ENCODE measurements around the gene SSH3. TPM values are rescaled to one million over a fixed set of nuclear protein-coding genes. Genes with fewer than 3 reads are reported as not detected.

Gene SSH3
- total RNA-seq, 1 experiment from 2014 or later = 57.8 TPM

- peak within 1 kb of the TSS; percentile 71 to 98 for H3K4me3 ChIP-seq (replicated peaks in 1 of 2; ENCODE audit: low read depth in 1 of 2, low read length in 2 of 2)
- POLR2A ChIA-PET = no interaction called here
- H4K20me1 ChIP-seq (ENCODE audit: insufficient read depth) = no peaks in the 10 kb centered on the region
- no peaks in the 10 kb centered on the region for H3K9me3 ChIP-seq (ENCODE audit: control insufficient read depth in 1 of 2, insufficient read depth in 1 of 2, low read depth in 1 of 2, low read length in 2 of 2)
- H3K79me2 ChIP-seq (ENCODE audit: insufficient read depth, low read length) = peaks cover 51% of the 10 kb centered on the region
- peak within 1 kb of the TSS; percentile 84 for H3K9ac ChIP-seq (ENCODE audit: low read length)
- RAD21 ChIA-PET (ENCODE audit: low non-redundant PET in 1 of 2, low total read pairs in 2 of 2, uncharacterized antibody in 2 of 2, unreplicated experiment in 2 of 2) = no interaction called here
- CTCF ChIA-PET = interaction anchor here (0.6 to 1.3 kb wide), 3 partner anchors 11 to 115 kb away, joined by 4 to 10 read pairs (median 5); no protein-coding TSS in a partner anchor
- H3K9me2 ChIP-seq (ENCODE audit: insufficient read depth) = no peaks in the 10 kb centered on the region
- peak within 1 kb of the TSS; percentile 84 for H3K27ac ChIP-seq (ENCODE audit: low read depth, low read length)
- BruUV-seq (replicated peaks) = no TSS peak
- peaks cover 2 to 15% of the 10 kb centered on the region in 2 experiments; a peak in 1 of 4 replicates for H3K36me3 ChIP-seq (ENCODE audit: control insufficient read depth in 1 of 2, insufficient read depth in 2 of 2, low read length in 2 of 2)
- peak within 1 kb of the TSS; percentile 96 for H3K4me2 ChIP-seq (ENCODE audit: low read length)
- intact Hi-C loops (cut with micrococcal nuclease) = loop anchor here (1.0 kb wide), 1 partner anchor 51 kb away; no protein-coding TSS in a partner anchor
- ATAC-seq = peak; percentile 56
- DNase-seq (ENCODE audit: low read depth, low spot score) = no peak
- TF ChIP-seq ATF3 (IDR thresholded peaks at IDR 0.05) (no peak), POLR2A (IDR thresholded peaks at IDR 0.05; ENCODE audit: borderline replicate concordance, extremely low read depth, insufficient read depth, insufficient read length) (no peak), ZBTB33 (IDR thresholded peaks at IDR 0.05; ENCODE audit: extremely low read depth, insufficient replicate concordance, low read length) (no peak), ZNF274 (IDR thresholded peaks at IDR 0.05; ENCODE audit: low read depth, low read length) (no peak), FOSL1 (IDR thresholded peaks at IDR 0.05; ENCODE audit: low read depth) (no peak), SIN3A (IDR thresholded peaks at IDR 0.05; ENCODE audit: low read depth) (no peak), POLR2AphosphoS5 (IDR thresholded peaks at IDR 0.05; ENCODE audit: low read depth, low read length) (no peak), YY1 (IDR thresholded peaks at IDR 0.05; ENCODE audit: extremely low read depth, insufficient replicate concordance, low read depth, low read length) (peak; percentile 63), EZH2phosphoT487 (IDR thresholded peaks at IDR 0.05; ENCODE audit: borderline replicate concordance) (no peak), ZFX (IDR thresholded peaks at IDR 0.05) (peak; percentile 46; the same call in 1 of the 2 replicates), CBX3 (IDR thresholded peaks at IDR 0.05; ENCODE audit: low read depth) (no peak)
- H3K4me1 ChIP-seq (ENCODE audit: control insufficient read depth in 1 of 2, insufficient read depth in 2 of 2, low read length in 2 of 2) = peaks cover 12 to 36% of the 10 kb centered on the region in 2 experiments; a peak in 3 of 4 replicates
- H3K27me3 ChIP-seq (ENCODE audit: insufficient read depth, low read length) = no peaks in the 10 kb centered on the region
- no peak within 1 kb of the TSS for H2AFZ ChIP-seq (ENCODE audit: low read depth, low read length, poor library complexity, severe bottlenecking)
Observed at GRCh38 chr11:67266449-67267187, 36.7 kb upstream of the SSH3 start, which contains the start of gene GRK2. Gene GRK2 (plus strand): TSS chr11:67266473. CDS start chr11:67266700, 227 bp downstream.

Data from HCT116 (cell line).